BJ (cell line): ENCODE measurements around the gene ACSM2A. TPM values are rescaled to one million over a fixed set of nuclear protein-coding genes. Genes with fewer than 3 reads are reported as not detected.
"Not testable (repeated sequence)": the region's sequence is repeated elsewhere in the genome, so short reads cannot be mapped to it uniquely, and the experiment has no call there.

Experiments used
- CTCF ChIA-PET: fragments of 350-600 bp; formaldehyde crosslinking; extraction: SDS; loops from one replicate; lab custom pipeline; 2021; ENCODE audit warnings: antibody characterized with exemption, inconsistent platforms; lab: Yijun Ruan, JAX
- POLR2A ChIA-PET: fragments of 300-600 bp; sonication (Branson Sonifier 250); formaldehyde crosslinking; extraction: SDS; loops from one replicate; lab custom pipeline; 2021; ENCODE audit warnings: antibody characterized with exemption; lab: Charles Lee
- DNase-seq: peaks from one replicate; pipeline ENCODE4 v3.0.0-alpha.2; 2011; ENCODE audit warnings: low read depth
- H3K27me3 ChIP-seq: 2 replicates; pipeline ENCODE4 v1.6.0; 2011; ENCODE audit warnings: low read length; ENCODE audit not compliant: control insufficient read depth, insufficient read depth
- H3K36me3 ChIP-seq: 2 replicates; pipeline ENCODE4 v1.5.1; 2011; ENCODE audit warnings: low read length; ENCODE audit not compliant: control insufficient read depth, insufficient read depth
- H3K4me3 ChIP-seq: 2 replicates; pipeline ENCODE4 v1.5.1; 2011; ENCODE audit warnings: low read depth, mild to moderate bottlenecking, control low read depth, low read length
- polyA plus RNA-seq: library from polyadenylated mRNA; depleted of rRNA; stranded (reverse); fragments of >200 nt; gene quantifications from 2 replicates; pipeline ENCODE4 v1.2.3, GENCODE V29; 2011
- TF ChIP-seq, protein P1 (sequence below): IDR thresholded peaks from 2 replicates; pipeline ENCODE4 v1.5.1; 2011; ENCODE audit warnings: low read depth, mild to moderate bottlenecking, control low read depth, inconsistent platforms, low read length, moderate library complexity; ENCODE audit not compliant: insufficient read depth

The ACSM2A gene
- polyA plus RNA-seq, 1 experiment, result not detected

DNA sequence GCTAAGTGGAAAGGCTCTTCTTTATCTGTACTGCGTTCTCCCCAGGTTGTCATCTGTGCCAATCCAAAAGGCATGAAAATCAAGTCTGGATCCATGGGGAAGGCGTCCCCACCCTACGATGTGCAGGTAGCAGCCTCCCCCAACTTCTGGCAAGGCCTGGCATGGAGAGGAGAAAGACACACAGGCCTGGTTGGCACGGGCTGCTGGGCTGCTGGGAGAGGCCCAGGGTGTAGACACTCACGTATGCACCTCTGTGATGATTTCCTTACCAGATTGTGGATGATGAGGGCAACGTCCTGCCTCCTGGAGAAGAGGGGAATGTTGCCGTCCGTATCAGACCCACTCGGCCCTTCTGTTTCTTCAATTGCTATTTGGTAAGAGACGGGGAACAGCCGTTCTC, 20.4 kb upstream of the ACSM2A start:
- ChIA-PET POLR2A (no interaction called here), CTCF (no interaction called here)
- TF ChIP-seq, protein P1, sequence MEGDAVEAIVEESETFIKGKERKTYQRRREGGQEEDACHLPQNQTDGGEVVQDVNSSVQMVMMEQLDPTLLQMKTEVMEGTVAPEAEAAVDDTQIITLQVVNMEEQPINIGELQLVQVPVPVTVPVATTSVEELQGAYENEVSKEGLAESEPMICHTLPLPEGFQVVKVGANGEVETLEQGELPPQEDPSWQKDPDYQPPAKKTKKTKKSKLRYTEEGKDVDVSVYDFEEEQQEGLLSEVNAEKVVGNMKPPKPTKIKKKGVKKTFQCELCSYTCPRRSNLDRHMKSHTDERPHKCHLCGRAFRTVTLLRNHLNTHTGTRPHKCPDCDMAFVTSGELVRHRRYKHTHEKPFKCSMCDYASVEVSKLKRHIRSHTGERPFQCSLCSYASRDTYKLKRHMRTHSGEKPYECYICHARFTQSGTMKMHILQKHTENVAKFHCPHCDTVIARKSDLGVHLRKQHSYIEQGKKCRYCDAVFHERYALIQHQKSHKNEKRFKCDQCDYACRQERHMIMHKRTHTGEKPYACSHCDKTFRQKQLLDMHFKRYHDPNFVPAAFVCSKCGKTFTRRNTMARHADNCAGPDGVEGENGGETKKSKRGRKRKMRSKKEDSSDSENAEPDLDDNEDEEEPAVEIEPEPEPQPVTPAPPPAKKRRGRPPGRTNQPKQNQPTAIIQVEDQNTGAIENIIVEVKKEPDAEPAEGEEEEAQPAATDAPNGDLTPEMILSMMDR, result no peak
- Histone ChIP-seq H3K36me3 (no peaks in the 10 kb centered on the region), H3K4me3 (no peak overlapping the region), H3K27me3 (no peaks in the 10 kb centered on the region)
- DNase-seq, result no peak

DNA sequence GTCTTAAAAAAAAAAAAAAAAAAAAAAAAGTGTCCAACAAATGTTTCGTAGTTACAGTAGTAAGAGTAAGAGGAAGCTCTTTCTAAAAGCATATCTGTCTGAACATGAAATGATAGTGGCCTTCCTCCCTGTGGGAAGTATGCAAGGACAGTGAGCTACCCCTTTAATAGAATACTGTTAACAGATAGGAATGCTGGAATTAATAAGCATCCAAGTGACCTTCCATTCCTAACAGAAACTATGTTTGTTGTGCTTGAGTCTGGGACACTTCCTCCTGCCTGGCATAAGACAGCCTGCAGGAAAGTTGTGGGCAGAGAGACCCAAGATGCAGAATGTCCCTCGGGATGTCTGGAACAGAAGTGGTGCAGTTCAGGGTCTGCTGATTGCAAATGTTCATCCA, 12.4 kb upstream of the ACSM2A start:
- H3K4me3 ChIP-seq, POLR2A ChIA-PET, H3K27me3 ChIP-seq, CTCF ChIA-PET, DNase-seq, H3K36me3 ChIP-seq: not testable (repeated sequence)

DNA sequence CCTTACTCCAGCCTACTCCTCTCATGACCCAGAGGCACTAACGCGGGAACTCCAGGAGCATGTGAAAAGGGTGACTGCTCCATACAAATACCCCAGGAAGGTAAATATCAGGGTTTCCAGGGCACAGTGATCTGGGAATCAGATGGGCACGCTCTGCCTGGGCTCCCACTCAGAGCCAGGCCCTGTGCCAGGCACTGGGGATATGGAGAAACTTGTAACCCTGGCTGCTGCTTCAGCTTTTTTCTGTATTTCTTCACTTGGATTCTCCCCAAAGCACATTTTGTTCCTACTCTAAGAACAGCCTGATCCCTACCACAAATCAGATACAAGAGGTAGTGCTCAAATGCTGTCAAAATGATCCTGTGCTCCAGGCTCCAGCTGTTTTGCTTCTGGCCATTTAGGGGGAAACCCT, 11.5 kb upstream of the ACSM2A start:
- H3K4me3 ChIP-seq, H3K36me3 ChIP-seq, DNase-seq, POLR2A ChIA-PET, CTCF ChIA-PET, H3K27me3 ChIP-seq: not testable (repeated sequence)

DNA sequence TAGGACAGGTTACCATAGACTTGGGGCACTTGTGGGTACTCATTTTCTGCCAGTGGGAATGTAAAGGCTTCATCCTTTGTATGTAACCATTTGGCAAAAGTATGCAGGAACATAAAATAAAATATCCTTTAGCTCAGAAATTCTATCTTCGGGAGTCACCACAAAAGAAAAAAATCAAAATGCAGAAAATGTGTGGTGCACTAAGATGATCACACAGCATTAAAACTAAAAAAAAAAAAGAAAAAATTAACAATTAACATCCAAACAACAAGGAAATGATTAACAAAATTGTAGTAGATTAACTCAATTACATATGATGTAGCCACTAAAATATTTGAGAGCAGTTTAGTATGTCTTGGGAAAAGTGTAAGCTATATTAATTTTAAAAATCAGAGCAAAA, 10.6 kb upstream of the ACSM2A start:
- CTCF ChIA-PET, H3K27me3 ChIP-seq, H3K4me3 ChIP-seq, H3K36me3 ChIP-seq, POLR2A ChIA-PET, DNase-seq: not testable (repeated sequence)

DNA sequence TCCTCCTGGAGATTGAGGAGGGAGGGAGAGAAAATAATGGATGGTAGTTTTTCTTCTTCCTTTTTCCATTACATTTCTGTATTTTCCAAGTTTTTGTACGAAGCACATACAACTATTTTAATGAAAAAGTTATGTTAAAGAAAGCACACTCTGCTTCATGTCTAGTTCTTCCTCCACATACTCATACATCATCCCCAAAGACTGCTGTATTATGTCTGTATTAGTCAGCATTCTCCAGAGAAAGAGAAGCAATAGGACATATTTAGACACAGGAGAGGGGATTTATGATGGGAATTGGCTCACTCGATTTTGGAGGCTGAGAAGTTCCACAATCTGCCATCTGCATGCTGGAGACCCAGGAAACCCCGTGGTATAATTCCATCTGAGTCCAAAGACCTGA, 10.1 kb upstream of the ACSM2A start:
- no peak for DNase-seq
- ChIA-PET CTCF (no interaction called here), POLR2A (no interaction called here)
- TF ChIP-seq, protein P1, result no peak
- no peaks in the 10 kb centered on the region for H3K27me3 ChIP-seq
- no peak overlapping the region for H3K4me3 ChIP-seq
- no peaks in the 10 kb centered on the region for H3K36me3 ChIP-seq

DNA sequence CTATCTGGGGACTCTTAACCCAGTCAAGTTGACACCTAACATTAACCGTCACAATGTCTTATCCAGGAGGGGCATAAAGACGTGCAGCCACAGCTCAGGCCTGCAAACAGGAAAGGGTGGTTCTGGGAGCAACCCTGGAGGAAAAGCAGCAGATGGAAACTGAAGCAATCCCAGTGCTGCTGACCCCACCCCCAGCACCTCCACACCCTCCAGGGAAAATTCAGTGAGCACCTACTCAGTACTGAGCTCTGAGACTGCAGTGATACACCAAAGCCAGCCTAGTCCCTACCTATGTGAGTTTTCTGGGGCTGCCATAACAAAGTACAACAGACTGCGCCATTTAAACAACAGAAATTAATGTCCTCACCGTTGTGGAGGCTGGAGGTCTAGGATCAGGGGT, 9.5 kb upstream of the ACSM2A start:
- H3K4me3 ChIP-seq, POLR2A ChIA-PET, H3K27me3 ChIP-seq, DNase-seq, H3K36me3 ChIP-seq, CTCF ChIA-PET: not testable (repeated sequence)

DNA sequence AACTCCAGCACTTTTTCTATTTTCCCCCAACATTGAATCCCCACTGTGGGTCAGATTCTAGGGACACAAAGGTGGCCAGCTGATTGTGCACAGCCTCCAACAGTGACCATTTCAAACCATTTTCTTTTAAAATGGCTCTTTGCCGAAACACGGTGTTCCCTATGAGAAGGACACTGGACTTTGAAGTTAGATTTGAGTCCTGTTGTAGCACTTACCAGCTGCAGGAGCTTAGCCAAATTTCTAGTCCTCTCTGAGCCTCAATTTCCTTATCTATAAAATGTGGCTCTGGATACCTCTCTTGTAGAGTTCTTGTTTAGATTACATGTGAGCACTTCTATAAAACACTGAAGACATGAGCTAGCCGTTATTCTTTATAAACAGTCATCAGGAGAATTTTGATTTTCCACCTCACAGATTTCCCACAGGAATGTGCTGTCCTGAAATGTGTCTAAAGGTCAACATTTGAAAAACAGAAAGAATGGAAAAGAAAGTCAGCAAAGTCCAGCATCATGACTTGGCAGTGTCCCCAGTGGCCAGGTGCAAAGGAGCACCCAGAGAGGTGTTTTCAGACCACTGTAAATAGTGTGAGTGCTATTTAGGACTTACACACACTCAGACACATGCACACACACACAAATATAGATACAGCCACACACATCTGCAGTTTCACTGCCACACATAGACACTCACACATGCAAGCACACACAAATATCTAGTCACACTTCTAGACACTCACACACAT, 4.5 kb upstream of the ACSM2A start:
- H3K27me3 ChIP-seq, DNase-seq, POLR2A ChIA-PET, H3K4me3 ChIP-seq, H3K36me3 ChIP-seq, CTCF ChIA-PET: not testable (repeated sequence)

DNA sequence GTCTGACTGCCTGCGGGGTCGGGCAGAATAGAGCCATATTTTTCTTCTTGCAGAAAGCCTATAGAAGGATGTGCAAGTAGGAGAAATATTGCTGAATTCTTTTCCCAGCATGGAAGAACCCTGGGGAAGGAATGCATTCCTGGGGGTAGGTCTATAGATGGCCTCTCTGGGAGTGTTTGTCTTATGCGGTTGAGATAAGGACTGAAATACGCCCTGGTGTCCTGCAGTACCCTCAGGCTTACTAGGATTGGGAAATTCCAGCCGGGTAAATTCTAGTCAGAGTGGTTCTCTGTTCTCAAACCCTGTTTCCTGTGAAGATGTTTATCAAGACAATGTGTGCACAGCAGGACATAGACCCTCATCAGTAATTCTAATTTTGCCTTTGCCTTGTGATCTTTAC, 2.3 kb downstream of the ACSM2A start:
- POLR2A ChIA-PET, DNase-seq, H3K36me3 ChIP-seq, H3K4me3 ChIP-seq, CTCF ChIA-PET, H3K27me3 ChIP-seq: not testable (repeated sequence)

DNA sequence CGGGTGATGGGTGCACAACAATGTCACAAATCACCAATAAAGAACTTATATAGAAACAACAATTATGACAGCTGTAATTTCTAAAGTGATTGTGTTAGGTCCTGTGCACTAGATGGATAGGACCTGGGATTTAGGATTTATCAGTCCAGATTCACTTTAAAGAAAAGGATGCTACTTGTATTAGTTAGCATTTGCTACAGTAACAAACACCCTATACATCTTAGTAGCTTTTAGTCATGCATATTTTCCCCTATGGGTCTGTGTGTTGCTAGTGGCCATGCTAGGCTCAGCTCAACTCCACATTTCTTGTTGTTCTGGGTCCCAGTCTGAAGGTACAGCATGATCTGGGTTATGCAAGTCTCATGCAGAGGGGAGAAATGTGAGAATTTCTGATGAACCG, 7.9 kb downstream of the ACSM2A start:
- H3K4me3 ChIP-seq, DNase-seq, CTCF ChIA-PET, H3K36me3 ChIP-seq, POLR2A ChIA-PET, H3K27me3 ChIP-seq: not testable (repeated sequence)

DNA sequence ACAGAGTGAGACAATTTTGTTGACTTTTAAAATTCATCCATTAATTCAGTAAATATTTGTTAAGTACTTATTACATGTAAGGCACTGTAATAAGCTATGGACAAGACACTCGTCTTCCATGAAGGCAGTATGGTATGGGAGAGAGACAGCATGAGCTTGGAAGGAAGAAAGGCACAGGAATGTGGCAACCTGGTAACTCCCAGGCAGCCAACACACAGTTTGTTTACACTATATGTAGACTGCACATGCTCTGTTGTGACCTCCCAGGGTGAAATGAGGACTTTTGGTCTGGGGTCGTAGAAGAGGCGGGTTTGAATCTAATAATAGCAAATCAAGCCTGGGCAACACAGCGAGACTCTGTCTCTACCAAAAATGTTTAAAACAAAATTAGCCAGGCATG, 9.0 kb downstream of the ACSM2A start:
- POLR2A ChIA-PET, H3K4me3 ChIP-seq, H3K36me3 ChIP-seq, CTCF ChIA-PET, DNase-seq, H3K27me3 ChIP-seq: not testable (repeated sequence)

DNA sequence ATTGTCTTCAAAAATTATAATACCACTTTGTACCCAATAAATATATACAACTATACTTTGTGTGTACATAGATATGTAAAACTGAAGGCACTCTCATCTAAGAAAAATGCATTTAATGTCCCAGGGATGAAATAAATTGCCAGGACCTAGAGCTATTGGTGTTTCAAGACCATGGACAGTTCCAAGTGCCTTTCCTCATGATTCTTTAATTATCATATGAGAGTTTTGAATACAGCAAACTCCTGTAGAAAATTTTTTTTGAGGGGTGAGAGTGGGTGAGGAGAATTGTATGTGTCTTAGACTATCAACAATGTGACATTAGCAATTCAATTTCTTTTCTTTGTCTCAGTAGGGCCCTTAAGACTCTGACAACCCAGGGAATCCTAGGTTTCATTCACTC, 17.6 kb downstream of the ACSM2A start:
- H3K27me3 ChIP-seq, POLR2A ChIA-PET, H3K4me3 ChIP-seq, DNase-seq, CTCF ChIA-PET, H3K36me3 ChIP-seq: not testable (repeated sequence)
